Osteoblast (primary cell): ENCODE measurements around the gene ZC3H10. TPM values are rescaled to one million over a fixed set of nuclear protein-coding genes. Genes with fewer than 3 reads are reported as not detected.

Source experiments
- DNase-seq: peaks from one replicate; pipeline ENCODE4 v3.0.0; 2011; ENCODE audit warnings: low spot score, mixed read lengths; ENCODE audit not compliant: insufficient read length; ENCODE audit errors: missing footprints
- H2AFZ ChIP-seq: 2 replicates; pipeline ENCODE4 v1.6.0; 2011; ENCODE audit warnings: mild to moderate bottlenecking, low read length
- H3K27ac ChIP-seq: 2 replicates; pipeline ENCODE4 v1.5.1; 2011; ENCODE audit warnings: mild to moderate bottlenecking, low read depth, low read length, moderate library complexity
- H3K27me3 ChIP-seq: 2 replicates; pipeline ENCODE4 v1.6.0; 2012; ENCODE audit warnings: mild to moderate bottlenecking, control low read depth, inconsistent platforms, low read length, moderate library complexity; ENCODE audit not compliant: insufficient read depth
- H3K36me3 ChIP-seq: 2 replicates; pipeline ENCODE4 v1.5.1; 2011; ENCODE audit warnings: mild to moderate bottlenecking, low read length, control low read depth, moderate library complexity; ENCODE audit not compliant: insufficient read depth
- H3K4me1 ChIP-seq: 2 replicates; pipeline ENCODE4 v1.5.1; 2011; ENCODE audit warnings: mild to moderate bottlenecking, low read length, control low read depth, moderate library complexity; ENCODE audit not compliant: insufficient read depth
- H3K4me2 ChIP-seq: 2 replicates; pipeline ENCODE4 v1.6.0; 2011; ENCODE audit warnings: mild to moderate bottlenecking, low read length; ENCODE audit not compliant: insufficient read depth
- H3K4me3 ChIP-seq: fragments of 200-600 bp; sonication (generic); 3 replicates; pipeline ENCODE4 v1.5.1; 2012; ENCODE audit warnings: mild to moderate bottlenecking, low read length, inconsistent platforms; ENCODE audit not compliant: insufficient read depth
- H3K79me2 ChIP-seq: 2 replicates; pipeline ENCODE4 v1.6.0; 2012; ENCODE audit warnings: mild to moderate bottlenecking, low read length, control low read depth, inconsistent platforms; ENCODE audit not compliant: insufficient read depth
- H3K9me3 ChIP-seq: 2 replicates; pipeline ENCODE4 v1.5.1; 2011; ENCODE audit warnings: low read depth, low read length, control low read depth
- H4K20me1 ChIP-seq: 2 replicates; pipeline ENCODE4 v1.6.0; 2012; ENCODE audit warnings: mild to moderate bottlenecking, low read length, control low read depth; ENCODE audit not compliant: insufficient read depth
- CTCF ChIP-seq: IDR thresholded peaks from 2 replicates; pipeline ENCODE4 v1.5.1; 2011; ENCODE audit warnings: mild to moderate bottlenecking, low read depth, low read length, moderate library complexity; ENCODE audit errors: extremely low read depth
- total RNA-seq: library from RNA; depleted of rRNA; stranded (reverse); fragments of >200 nt; gene quantifications from 2 replicates; pipeline ENCODE4 v1.2.3, GENCODE V29; 2012

The ZC3H10 gene
- total RNA-seq, 1 donor = 9.0 TPM

- H3K36me3 ChIP-seq = no peaks in the 10 kb centered on the region
- no peak for DNase-seq
- TF ChIP-seq CTCF = no peak
- H3K27me3 ChIP-seq = peaks cover 21% of the 10 kb centered on the region
- peak overlapping the region; percentile 96 for H2AFZ ChIP-seq
- no peak overlapping the region for H3K27ac ChIP-seq
- peaks cover 9% of the 10 kb centered on the region for H3K4me1 ChIP-seq
- no peaks in the 10 kb centered on the region for H3K79me2 ChIP-seq
- peak overlapping the region; percentile 97 for H3K4me2 ChIP-seq
- H3K9me3 ChIP-seq = no peaks in the 10 kb centered on the region
- no peak overlapping the region for H3K4me3 ChIP-seq
- H4K20me1 ChIP-seq = no peaks in the 10 kb centered on the region
Measured at GRCh38 chr12:56078427-56078826, 39.6 kb upstream of the ZC3H10 start.

GRCh38 chr12:56078931-56079722 lies 38.9 kb upstream of the ZC3H10 start:
- Histone ChIP-seq H3K36me3 (no peaks in the 10 kb centered on the region), H3K9me3 (no peaks in the 10 kb centered on the region), H3K79me2 (no peaks in the 10 kb centered on the region), H2AFZ (peak overlapping the region; percentile 96), H3K27me3 (peaks cover 25% of the 10 kb centered on the region), H3K4me1 (peaks cover 9% of the 10 kb centered on the region), H3K4me3 (peak overlapping the region; percentile 79), H3K4me2 (peak overlapping the region; percentile 97), H3K27ac (peak overlapping the region; percentile 48), H4K20me1 (no peaks in the 10 kb centered on the region)
- DNase-seq = peak; percentile 97
- peak; percentile 81 for TF ChIP-seq CTCF

- H3K27ac ChIP-seq = peak within 1 kb of the TSS; percentile 48
- no peaks in the 10 kb centered on the region for H3K9me3 ChIP-seq
- peak within 1 kb of the TSS; percentile 97 for H3K4me2 ChIP-seq
- TF ChIP-seq CTCF = no peak
- H3K79me2 ChIP-seq = no peaks in the 10 kb centered on the region
- DNase-seq = peak; percentile 99
- H2AFZ ChIP-seq = peak within 1 kb of the TSS; percentile 96
- peak within 1 kb of the TSS; percentile 79 for H3K4me3 ChIP-seq
- no peaks in the 10 kb centered on the region for H4K20me1 ChIP-seq
- H3K36me3 ChIP-seq = no peaks in the 10 kb centered on the region
- peaks cover 25% of the 10 kb centered on the region for H3K27me3 ChIP-seq
- peaks cover 9% of the 10 kb centered on the region for H3K4me1 ChIP-seq
Measured at GRCh38 chr12:56079723-56080555, 38.1 kb upstream of the ZC3H10 start, which contains the start of gene ERBB3. ERBB3 (plus strand) TSS chr12:56080165; CDS start chr12:56080301, 136 bp downstream.

- Histone ChIP-seq H3K9me3 (no peaks in the 10 kb centered on the region), H3K36me3 (no peaks in the 10 kb centered on the region), H3K27ac (no peak overlapping the region), H4K20me1 (no peaks in the 10 kb centered on the region), H2AFZ (no peak overlapping the region), H3K4me2 (peak overlapping the region; percentile 97), H3K79me2 (no peaks in the 10 kb centered on the region), H3K4me1 (peaks cover 9% of the 10 kb centered on the region), H3K27me3 (peaks cover 25% of the 10 kb centered on the region), H3K4me3 (peak overlapping the region; percentile 79)
- DNase-seq = peak; percentile 42
- TF ChIP-seq CTCF = no peak
Measured at GRCh38 chr12:56080556-56081138, 37.4 kb upstream of the ZC3H10 start.
